HTR-8/SVneo (cell line): ENCODE data around the gene UTP20.
"Not testable (repeated sequence)": the region's sequence is repeated elsewhere in the genome, so short reads cannot be mapped to it uniquely, and the experiment has no call there.

Experiments used
- DNase-seq: peaks from one replicate; pipeline ENCODE4 v3.0.0; 2011; ENCODE audit warnings: low spot score, mixed read lengths; ENCODE audit not compliant: insufficient read length
- FAIRE-seq: peaks from 2 replicates; lab custom pipeline; 2011; peaks lifted over from hg19 to GRCh38; lab: Jason Lieb, UNC

The UTP20 gene

DNA sequence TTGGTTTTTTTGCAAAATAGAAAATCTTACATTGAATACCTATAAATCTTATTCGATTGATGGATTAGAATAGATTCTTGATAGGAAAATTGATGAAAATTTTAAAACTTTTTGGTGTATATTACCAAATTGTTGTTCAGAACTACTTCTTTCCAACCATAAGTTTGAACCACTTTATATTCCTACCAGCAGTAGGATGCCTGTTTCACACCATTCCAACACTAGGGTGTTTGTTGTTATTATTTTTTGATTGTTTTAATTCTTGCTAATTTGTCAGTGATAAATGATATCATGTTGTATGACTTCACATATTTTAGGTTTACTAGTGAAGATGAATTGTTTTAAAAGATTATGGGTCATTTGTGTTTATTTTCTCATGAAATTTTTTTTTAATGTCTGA is 43.4 kb downstream of the UTP20 start:
- FAIRE-seq (no peak), DNase-seq (no peak)

DNA sequence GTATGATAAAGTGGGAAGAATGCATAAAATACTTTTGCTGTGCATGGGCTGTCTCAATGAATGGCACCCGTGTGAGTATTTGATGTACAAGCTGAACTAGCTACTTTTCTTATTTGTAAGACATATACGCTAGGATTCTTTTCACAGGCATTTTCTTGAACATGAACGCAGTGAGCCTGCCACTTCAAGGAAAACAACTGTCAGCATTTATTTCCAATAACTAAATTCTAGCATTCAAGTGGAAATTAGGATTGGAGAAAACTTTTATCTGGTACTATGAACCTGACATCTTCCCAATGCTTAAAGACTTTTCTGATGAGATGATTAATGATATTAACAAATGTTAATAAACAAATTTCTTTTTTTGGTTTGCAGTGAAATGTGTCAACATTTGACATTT is 45.7 kb downstream of the UTP20 start:
- DNase-seq = no peak
- no peak for FAIRE-seq

DNA sequence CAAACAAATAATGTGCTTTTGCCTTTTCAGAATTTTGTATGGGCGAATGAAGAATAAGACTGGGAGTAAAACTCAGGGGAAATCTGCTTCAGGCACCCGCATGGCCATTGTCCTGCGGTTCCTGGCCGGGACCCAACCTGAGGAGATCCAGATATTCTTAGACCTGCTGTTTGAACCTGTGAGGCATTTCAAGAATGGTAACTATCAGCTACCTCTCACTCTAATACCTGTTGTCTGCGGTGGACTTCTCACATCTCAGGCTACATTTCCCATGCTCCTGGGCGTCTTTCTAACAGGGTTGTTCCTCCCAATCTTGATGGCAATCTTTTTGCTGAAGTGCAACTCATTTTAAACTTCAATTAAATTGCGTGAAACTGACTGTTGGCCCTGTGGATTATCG is 47.1 kb downstream of the UTP20 start:
- no peak for DNase-seq
- FAIRE-seq = no peak

DNA sequence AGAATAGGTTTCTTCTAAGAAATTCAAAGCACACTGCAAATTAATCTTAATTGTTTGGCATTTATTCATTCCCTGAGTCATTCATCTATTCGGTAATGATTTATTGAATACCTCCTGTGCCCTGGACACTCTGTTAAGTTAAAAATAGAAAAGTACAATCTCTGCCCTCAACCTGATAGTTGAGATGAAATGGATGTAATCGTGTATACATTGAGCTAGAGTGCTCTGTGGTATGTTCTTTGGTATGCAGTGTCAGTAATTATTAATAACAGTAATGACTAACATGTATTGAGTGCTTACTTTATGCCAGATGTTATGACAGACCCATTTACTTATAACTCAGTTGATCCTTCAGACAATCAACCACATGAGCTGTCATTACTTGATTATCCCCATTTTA is 47.6 kb downstream of the UTP20 start:
- DNase-seq = no peak
- FAIRE-seq = no peak

DNA sequence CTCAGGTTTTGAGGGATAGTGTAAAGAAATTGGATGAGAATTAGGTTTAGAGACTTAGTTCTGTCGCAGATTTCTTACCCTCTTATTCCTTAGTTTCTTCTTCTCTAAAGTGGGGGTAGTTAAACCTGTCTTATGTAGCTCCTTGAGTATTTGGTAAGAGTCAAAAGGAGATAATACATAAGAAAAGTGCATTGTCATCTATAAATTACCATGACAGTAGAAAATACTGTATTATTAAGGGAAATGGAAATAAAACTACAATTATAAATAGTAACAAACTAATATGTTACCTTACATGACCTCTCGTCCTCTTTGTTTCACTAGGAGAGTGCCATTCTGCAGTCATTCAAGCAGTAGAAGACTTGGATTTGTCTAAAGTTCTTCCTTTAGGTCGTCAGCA is 49.0 kb downstream of the UTP20 start:
- FAIRE-seq = no peak
- no peak for DNase-seq

DNA sequence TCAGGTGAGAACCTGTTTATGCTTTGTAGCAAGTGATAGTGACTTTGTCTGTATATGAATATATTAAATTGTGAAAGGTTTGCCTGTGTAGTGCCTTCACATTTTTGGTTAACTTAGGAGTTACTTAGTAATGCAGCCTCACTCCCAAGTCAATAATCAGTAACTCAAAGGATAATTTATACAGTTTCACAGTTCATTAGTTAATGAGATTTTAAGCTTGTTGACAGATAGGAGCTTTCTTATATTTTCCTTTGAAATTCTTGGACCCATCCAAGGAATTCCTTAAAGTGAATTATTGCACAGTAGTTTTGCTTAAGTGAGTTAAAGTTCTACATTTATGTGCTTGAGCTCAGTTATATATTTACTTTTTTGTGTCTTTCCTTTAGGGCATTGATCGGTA is 50.7 kb downstream of the UTP20 start:
- FAIRE-seq (no peak), DNase-seq (no peak)

DNA sequence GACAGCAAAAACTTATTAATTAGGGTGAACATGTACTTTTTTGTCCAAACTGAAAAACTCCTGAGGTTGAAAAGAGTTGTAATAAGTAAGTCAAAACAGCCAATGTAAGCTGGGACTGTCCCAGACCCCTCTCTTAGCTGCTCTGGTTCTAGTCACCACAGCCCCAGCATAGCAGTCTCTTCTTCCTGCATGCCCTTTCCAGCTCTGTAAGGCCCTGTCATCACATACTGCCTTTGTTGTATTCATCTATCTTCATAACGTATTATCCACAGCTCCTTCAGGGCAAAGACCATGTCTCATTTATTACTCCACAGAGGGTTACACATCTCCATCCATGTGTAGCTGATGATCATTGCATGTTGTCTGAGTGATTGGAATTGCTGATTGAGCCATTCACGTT is 56.5 kb downstream of the UTP20 start:
- no peak for DNase-seq
- peak; percentile 26 for FAIRE-seq

DNA sequence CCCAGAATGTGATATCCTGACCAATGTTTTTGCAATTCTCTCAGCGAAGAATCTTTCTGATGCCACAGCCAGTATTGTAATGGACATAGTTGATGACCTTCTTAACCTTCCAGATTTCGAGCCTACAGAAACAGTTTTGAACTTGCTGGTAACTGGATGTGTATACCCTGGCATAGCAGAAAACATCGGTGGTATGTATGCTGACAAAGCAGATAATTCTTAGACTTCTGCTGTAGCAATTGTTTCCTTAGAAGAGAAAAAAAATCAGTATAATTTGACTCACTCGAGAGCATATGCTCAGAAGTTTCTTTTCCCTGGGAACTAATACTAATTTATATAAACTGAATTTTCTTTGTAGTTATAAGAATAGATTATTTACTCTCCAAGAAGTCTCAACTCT is 58.2 kb downstream of the UTP20 start:
- FAIRE-seq (no peak), DNase-seq (no peak)

DNA sequence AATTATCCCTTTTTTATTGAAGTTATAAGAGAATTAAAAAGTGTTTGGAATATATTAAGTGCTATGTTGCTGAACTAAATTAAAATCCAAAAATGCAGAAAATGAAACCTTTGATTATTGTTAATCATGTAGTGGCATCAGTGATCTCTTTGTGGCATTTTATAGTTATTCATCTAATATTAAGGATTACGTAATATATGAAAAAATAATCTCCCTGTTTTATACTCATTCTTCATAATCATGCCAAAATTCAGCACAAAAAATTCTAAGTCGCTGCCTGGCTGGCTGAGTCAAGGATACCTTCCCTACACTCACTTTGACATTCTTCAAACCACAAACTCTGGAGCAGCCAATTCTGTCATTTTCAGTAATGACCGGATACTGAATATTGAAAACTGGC is 64.0 kb downstream of the UTP20 start:
- FAIRE-seq = no peak

DNA sequence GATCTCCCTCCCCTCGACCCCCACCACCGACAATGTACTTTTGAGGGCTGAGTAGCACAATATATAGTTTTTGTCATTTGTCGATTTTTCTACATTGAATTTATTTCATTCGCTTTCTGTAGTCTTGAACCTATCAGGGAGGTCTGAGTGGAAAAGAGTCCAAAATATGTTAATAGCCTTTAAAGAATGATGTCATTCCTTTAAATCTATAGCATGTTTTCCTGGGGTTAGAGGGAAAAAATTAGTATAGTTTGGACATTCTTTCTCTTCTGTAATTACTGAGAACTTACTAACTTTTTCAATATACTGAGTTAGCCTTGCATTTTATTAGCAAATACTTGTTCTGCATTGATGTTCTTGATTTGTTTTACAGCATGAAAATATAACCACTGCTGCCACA is 71.8 kb downstream of the UTP20 start:
- DNase-seq (no peak), FAIRE-seq (no peak)

More for the DNA sequence above, 64.0 kb downstream of the UTP20 start:
- DNase-seq = no peak

DNA sequence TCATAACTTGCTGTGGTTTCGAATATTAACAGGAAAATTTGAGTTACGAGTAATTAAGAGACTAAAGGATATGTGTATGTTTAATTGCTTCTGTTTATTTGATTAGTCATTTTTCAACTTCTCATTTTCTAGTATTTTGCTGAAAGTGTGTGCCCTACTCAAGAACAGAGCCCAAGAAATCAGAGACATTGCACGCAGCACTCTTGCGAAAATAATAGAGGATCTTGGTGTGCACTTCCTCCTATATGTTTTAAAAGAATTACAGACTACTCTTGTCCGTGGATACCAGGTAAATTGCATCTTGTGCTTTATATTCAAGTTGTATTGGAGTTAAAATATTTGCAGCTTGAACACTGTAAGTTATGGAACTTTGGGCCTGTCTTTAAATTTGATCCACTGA is 76.9 kb downstream of the UTP20 start:
- DNase-seq = no peak
- no peak for FAIRE-seq

DNA sequence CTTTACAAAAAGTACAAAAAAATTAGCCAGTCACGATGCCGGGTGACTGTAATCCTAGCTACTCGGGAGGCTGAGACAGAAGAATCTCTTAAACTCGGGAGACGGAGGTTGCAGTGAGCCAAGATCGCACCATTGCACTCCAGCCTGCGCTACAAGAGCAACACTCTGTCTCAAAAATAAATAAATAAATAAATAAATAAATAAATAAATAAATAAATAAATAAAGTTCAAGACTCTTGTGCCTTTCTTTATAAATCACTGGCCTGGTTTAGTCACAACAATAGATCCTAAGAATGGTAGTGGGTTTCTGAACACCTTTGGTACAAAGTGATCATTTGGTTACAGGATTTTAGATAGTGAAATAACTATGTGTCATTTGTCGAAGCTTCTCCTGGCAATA is 81.5 kb downstream of the UTP20 start:
- FAIRE-seq (no peak), DNase-seq (no peak)

DNA sequence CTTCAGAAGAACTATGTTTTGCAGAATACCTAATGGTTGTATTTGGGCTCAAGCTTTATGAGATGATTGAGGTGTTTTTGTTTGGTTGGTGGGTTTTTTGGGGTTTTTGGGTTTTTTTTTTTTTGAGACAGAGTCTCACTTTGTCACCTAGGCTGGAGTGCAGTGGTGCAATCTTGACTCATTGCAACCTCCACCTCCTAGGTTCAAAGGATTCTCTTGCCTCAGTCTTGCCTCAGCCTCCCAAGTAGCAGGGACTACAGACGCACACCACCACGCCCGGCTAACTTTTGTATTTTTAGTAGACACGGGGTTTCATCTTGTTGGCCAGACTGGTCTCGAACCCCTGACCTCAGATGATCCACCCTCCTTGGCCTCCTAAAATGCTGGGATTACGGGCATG is 88.1 kb downstream of the UTP20 start:
- no peak for FAIRE-seq

DNA sequence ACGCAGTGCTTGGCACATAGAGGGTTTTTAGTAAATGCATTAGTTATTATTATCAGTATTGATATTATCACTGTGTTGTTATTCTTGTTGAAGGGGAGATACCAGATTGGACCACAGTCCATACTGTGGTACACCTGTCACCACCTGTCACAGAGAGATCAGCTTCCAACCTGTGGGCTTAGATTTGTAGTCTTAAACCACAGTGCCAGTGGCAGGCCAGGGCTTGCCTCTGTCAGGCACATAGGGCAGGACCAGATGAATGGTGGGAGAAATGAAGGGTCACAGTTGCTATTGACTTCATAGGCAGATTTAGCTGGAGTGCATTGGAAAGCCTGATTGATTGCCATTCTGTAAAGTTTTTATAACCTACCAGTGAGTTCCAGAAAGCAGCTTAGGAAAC is 92.5 kb downstream of the UTP20 start:
- DNase-seq (no peak), FAIRE-seq (no peak)

More for the DNA sequence above, 88.1 kb downstream of the UTP20 start:
- DNase-seq = no peak

DNA sequence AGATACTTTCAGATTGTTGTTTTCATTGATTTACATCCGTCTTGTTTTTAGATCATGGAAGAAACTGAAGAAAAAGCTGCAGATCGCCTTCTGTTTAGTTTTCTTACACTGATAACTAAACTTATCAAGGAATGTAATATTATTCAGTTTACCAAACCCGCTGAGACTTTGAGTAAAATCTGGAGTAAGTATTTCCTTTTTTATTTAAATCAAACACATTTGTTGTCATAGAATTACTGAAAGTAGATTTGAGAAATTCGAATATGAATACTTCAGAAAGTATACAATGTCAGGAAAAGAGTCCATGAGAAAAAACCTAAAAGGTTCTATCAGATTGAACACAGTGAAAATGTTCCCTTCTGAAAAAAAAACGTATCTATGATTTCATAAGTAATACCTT is 95.7 kb downstream of the UTP20 start:
- no peak for DNase-seq
- FAIRE-seq = no peak

DNA sequence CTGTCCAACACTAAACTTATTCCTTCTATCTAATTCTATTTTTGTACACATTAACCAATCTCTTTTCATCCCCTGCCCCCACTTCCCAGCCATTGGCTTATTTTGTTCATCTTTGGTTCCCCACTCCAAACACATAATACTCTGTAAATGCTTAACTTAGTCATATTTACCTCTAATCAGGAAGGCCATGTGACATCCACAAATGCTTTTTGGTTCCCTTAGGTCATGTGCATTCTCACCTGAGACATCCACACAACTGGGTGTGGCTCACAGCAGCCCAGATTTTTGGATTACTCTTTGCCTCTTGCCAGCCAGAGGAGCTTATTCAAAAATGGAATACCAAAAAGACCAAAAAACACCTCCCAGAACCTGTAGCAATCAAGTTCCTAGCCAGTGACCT is 99.2 kb downstream of the UTP20 start:
- DNase-seq (no peak), FAIRE-seq (no peak)

DNA sequence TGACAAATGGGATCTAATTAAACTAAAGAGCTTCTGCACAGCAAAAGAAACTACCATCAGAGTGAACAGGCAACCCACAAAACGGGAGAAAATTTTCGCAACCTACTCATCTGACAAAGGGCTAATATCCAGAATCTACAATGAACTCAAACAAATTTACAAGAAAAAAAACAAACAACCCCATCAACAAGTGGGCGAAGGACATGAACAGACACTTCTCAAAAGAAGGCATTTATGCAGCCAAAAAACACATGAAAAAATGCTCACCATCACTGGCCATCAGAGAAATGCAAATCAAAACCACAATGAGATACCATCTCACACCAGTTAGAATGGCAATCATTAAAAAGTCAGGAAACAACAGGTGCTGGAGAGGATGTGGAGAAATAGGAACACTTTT is 111.3 kb downstream of the UTP20 start:
- not testable (repeated sequence) for DNase-seq, FAIRE-seq

DNA sequence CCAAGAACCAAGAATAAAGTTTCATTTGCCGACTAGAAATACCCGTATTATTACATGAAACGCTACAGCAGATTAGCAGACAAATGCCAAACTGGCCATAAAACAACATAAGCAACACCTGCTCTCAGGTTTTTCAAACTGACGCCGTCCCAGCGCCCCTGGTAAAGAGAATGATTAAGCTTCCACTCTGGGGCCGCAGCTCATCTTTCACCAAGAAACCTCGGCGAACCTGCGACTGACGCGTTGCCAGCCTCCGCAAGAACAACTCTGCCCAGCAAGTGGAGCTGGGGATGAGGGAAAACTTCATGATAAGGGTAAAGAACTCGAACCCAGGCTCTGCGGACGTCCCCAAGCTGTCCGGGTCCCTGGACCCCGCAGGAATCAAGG is 127.1 kb downstream of the UTP20 start:
- DNase-seq (no peak), FAIRE-seq (no peak)

DNA sequence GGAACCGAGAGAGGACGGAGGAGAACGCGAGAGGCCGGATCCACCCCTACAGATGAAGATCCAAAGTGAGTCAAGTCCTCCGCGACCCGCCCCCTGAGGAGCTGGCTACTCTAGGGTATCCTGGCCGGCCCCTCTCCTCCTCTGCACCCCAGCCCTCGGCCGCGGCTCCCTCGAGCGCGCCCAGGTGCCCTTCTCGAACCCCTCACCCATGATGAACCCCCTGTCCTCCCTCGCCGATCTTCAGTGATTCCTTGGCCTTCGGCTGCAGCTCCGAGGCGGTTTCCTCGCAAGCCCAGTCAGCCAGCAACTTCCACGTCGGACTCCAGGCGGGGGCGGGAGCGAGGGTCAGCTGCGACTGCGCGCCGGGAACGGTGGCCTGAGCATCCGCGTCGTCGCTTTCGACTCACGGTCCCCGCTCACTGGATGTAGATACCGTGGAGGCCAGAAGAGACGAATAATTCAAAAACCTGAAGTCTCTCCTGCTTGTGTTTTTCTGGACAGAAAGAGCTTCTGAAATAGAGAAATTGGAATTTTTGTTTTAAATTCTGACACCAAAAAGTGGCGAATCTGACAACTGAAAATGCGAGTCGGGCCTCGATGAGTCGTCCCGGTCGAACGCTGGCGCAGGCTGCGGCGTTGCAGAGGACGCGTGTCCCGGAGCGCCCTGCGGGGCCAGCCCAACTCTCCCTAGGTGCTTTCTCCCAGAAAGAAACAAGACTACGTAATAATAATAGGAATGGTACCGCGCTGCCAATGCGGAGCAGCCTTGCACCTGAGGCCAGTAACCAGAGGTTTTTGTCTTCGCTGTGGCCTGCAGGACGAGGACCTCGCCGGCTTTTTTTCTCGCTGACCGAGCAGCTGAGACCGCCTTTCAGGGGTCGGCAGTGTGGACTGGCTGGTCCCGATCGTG is 127.8 kb downstream of the UTP20 start, which contains the start of gene ARL1:
ARL1 (minus strand) TSS at position 337 of the 910 bp plus-strand sequence; CDS start at position 210, 127 bp downstream.
- FAIRE-seq = peak; percentile 71

DNA sequence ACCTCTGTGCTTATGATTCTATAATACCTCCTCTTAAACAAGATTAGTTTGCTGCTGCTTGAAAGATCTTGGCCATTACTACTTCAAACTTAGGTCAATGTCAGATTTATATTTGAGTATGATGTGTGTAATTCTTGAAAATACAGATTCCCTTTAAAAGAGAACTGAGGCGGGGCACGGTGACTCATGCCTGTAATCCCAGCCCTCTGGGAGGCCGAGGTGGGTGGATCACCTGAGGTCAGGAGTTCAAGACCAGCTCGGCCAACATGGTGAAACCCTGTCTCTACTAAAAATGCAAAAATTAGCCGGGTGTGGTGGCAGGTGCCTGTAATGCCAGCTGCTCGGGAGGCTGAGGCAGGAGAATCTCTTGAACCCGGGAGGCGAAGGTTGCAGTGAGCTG is 130.3 kb downstream of the UTP20 start:
- not testable (repeated sequence) for FAIRE-seq, DNase-seq

More for the DNA sequence above, 127.8 kb downstream of the UTP20 start, which contains the start of gene ARL1:
- peak; percentile 82 for DNase-seq

DNA sequence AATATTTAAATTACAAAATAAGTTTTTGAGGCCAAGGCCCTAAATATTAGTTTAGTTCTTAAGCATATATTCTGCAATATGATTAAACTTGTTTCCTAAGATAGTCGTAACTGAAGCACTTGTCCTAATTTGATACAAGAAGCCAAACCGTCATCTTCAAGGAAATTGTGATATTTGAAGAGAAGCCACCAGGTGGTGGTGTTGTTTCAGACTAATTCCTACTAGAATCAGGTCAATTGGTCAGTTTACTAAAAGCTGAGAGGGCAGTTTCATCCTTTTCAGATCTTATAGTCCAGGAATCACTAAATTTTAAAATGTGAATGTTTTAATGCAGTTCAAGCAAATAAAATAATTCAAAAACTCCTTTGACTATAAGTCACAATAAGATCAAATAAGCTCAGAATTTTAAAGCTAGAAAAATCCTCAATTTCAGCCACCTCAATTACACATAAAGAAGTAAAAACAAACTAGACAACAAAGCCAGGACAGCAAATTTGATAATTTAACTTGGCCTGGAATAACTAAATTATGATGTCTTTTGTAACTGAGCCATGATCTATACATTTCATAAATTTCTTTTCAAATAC is 134.7 kb downstream of the UTP20 start:
- DNase-seq (peak; percentile 32), FAIRE-seq (no peak)

DNA sequence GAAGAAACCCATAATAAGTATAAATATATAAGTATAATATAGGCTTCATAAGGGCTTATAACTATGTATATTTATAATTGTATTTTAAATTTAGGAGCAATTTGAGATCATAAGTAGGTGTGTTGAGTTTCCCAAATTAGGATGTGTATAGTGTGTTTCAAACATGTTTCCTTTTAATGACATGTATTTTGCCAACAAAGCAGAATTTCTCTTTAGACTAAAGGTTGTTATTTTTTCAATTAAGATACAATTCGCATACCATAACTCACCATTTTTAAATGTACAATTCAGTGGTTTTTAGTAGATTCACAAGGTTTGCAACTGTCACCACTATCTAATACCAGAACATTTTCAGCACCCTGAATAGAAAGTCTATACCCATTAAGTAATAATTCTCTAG is 135.3 kb downstream of the UTP20 start:
- DNase-seq = no peak
- FAIRE-seq = no peak
